NCI-H2081 treated with DMSO at 0.1 percent for 48 hours (cell line): ENCODE data around the gene GRAMD4.

ENCODE experiments used
- DNase-seq: peaks from one replicate; lab custom pipeline; 2025; lab: John Stamatoyannopoulos, UW

GRAMD4 gene, protein sequence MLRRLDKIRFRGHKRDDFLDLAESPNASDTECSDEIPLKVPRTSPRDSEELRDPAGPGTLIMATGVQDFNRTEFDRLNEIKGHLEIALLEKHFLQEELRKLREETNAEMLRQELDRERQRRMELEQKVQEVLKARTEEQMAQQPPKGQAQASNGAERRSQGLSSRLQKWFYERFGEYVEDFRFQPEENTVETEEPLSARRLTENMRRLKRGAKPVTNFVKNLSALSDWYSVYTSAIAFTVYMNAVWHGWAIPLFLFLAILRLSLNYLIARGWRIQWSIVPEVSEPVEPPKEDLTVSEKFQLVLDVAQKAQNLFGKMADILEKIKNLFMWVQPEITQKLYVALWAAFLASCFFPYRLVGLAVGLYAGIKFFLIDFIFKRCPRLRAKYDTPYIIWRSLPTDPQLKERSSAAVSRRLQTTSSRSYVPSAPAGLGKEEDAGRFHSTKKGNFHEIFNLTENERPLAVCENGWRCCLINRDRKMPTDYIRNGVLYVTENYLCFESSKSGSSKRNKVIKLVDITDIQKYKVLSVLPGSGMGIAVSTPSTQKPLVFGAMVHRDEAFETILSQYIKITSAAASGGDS

DNA sequence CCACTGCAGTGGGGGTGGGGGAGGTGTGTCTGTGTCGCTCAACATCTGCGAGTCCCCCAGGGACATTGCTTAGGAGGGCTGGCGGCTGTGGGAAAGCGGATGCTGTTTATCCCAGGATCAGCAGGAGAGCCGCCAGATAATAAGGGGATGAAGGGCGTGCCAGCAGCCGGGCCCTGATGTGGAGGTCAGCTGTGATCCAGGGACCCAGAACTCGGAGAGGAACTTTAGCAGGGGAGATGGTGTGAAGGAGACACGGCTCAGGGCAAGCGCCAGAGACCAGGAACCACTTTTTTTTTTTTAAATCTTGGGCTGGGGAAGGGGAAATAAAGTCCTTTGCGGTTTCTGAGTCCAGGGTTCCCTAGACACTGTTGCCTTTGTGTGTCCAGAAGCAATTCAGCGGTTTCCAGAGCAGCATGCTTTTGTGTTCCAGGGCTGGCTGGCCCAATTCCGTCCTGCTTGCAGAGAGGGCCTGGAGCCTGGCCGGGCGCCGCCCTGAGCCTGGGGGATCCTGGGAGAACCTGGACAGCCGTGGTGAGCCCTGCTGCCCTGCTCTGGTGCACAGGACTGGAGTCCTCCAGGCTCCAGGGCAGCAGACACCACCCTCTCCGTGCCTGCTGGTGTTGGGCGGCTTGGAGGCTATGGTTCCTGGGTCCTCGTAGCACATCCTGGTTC is at the start of gene GRAMD4:
TSS of gene GRAMD4 (plus strand) at position 557 of the 672 bp plus-strand sequence. CDS start 6,414 bp downstream, outside the sequence.
- DNase-seq = no peak

DNA sequence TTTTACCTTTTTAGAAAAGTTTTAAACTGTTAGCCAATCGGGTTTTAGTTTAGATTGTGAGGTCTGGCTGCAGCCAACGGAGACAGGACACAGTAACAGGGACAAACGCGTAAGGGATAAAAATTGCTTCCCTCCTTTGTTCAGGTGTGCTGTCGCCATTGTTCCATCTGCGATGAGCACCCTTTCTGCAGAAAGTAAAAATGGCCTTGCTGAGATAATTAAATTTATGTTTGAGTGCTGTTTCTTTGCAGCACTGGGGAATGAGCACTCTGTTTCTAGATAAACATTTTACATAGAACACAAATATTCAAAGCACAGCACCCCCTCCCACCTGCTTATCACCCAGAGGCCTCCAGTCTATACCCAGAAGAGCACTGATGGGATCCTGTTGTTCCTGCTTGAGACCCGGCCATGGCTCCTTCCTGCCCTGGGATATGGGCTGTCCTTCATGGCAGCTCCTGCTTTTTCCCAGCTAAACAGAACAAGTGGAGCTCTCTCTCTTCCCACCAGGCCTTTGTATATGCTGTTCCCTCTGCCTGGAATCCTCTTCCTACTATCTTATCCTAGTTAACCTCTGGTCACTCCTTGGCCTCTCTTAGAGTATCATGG is 48.4 kb upstream of the GRAMD4 start:
- DNase-seq = no peak

DNA sequence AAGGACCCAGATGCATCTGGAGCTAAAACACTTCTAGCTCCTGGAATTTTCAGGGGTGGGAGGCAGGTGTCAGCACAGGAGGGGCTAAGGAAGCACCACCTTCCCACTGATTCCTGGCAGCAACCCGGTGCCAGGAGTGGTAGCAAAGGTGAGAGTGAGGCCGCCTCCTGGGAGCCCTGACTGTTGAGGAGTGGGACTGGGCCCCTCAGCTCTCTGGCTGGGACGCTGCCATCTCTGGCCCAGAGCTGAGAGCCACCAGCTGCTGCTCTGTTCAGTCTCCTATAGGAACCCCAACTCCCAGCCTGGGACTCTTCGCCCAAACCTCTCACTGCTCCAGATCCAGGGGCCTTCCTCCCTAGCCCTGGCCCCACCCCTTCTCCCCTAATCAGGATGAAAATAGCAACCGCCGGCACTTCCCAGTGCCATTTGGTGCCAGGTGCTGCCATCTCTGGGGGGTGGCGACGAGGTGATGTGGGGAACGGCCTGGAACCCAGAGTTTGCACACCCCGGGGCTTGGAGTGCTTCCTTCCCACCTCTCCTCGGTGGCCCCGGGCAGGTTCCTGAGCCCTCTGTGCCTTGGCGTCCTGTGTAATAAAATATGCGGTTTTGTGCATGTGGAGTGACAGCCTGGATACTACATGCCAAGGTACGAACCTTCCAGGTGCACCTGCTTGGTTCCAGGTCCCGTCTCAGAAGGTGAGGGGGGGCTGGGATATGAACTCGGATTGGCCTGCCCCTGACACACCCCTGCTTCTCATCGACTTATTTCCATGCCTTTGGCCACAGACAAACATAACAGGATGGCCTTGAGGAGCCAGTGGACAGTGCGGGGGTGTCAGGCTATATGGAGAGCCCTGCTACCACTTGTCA is 47.0 kb upstream of the GRAMD4 start:
- DNase-seq = no peak

DNA sequence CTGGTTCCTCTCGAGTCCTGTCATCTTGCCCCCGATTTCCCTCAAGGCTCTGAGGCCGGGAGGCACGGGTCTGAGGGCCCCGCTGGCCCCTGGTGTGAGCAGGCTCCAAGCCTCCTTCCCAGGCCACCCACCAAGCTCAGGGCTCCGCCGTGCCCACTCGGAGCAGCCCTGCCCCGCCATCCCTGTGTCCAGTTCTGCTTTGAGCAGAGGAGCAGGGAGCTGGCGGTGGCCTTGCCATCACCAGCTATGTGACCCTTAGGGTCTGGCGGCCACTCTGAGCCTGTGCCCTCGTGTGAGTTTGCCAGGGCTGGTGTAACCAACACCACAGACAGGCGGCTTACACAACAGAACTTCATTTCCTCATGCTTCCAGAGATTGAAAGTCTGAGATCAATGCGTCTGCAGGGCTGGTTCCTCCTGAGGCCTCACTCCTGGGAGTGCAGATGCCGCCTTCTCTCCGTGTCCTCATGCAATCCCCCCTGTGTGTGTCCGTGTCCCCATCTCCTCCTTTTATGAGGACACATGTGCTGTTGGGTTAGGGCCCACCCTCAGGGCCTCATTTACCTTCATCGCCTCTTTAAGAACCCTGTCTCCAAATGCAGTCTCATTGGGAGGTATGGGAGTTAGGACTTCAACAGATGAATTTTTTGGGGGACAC is 46.3 kb upstream of the GRAMD4 start:
- no peak for DNase-seq

DNA sequence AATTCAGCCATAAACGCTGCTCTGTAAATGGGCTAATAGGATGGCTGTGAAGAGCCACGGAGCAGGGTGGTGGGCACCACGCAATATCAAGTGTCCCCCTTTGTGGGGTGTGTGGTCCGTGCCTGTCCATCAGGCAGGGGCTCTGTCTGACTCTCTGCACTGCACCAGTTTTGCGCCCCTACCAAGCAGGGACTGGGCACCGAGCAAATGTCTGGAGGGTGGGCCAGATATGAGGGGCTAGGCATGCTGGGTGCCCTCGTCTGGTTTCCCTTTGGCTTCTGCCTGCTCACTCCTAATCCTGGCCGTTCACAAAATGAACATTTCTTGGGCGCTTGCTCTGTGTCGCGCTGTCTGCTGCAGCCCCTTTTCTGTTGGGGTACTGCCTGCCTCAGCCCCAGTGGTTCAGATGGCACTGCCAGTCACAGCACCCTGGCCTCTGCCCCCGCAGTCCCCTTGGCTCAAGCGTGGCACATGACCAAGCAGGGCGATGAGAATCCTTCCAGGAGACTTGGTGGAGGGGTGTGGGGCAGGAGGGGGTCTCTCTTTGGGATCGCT is 45.7 kb upstream of the GRAMD4 start:
- no peak for DNase-seq

DNA sequence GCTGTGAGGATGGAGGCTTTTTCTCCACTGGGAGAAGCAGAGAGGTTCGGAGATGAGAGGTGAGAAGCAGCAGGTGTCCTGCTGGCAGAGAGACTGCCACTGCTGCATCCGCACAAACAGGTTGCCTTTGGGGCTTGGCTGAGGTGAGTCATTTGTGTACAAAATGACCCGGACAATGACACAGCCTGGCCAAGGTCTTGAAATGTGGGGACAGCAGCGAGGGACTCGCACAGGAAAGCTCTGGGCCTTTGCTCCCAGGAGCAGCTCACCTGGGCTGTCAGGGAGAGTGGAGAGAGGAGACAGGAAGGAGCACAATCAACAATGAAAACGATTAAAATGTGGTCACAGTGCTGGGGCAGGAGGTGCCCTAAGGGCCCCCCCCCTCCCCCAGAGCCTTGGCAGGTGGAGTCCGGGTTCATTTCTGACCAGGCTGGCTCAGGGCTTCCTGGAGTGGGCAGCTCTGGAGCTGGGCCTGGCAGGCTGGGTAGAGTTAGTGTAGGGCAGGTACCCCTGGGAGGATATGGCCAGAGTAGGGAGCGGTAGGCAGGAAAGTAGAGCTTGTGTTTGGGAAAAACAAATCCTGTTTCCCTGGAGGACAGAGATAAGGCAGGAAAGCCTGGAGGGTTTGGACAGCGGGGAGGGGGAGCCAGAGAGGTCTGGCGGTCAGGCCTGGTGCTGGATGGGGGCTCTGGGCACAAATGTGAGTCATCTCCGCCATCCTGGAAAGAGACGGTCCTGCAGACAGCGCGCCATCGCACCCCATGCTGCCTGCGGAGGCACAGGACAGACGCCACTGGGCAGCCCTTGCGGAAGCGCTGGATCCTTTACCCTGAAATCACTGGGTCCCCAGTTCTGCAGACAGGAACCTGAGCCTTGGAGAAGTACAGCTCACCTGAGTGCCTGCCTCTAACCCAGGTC is 44.9 kb upstream of the GRAMD4 start:
- no peak for DNase-seq

DNA sequence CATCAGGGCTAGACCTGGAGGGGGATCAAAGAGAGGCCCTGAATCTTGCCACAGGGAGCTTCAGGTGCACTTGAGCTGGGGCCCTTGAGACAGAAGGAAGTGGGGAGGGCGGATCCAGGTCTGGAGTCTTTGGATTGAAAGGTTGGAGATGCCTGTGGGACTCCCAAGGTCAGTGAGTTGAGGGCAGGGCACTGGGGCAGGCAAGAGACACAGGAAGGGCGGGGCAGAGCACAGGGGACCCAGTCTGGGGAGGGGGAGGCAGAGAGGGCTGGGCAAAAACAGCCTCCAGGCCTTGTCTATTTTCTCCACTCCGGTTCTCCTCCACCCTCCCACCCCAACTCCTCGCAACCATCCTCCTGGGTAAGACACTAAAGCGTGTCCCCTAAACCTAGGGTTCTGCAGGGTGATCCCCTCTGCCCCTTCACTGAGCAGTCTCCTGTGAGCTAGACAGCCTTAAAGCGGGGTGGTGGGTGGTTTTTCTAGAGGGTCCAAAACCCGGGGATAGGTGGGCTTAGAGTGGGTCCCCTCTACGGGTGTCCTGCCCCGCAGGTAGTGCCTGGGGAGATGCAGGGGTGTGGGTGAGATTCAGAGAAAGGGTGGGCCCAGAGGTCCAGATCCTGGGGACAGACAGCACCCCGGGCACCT is 44.2 kb upstream of the GRAMD4 start:
- DNase-seq = no peak

DNA sequence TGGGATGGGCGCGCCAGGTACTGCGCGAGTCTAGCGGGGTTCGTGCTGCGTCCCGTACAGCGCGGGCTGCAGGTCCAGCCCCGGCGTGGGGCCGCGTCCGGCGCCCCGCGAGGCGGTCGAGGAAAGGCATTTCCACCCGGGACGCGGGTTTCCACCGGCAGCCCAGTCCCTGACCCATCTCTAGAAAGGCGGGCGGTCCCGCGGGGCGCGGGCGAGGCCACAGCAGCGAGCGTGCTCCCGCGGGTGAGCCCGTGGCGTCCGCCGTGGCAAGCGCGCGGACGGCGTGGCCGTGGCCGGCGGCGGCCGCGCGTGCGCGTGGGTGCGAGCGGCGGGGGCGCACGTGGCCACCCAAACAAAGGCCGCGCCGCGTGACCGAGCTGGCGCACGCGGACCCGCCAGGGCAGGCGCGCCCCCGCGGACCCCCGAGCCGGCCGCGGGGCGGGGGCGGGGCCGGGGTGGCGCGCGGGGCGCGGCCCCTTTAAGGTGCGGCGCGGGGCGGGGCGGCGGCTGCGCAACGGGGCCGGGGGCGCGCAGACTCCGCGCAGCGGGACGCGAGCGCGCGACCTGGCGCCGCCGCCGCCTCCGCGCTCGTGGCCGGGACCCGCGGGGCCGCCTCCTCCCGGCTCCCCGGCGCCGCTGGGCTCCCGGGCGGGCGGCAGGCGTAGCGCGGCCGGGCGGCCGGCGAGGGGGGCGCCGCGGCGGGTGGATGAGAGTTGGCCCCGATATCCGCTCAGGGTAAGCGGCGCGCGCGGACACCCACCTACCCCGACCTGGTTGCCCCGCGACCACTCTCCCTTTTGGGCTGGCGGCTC is 43.4 kb upstream of the GRAMD4 start:
- DNase-seq = no peak

DNA sequence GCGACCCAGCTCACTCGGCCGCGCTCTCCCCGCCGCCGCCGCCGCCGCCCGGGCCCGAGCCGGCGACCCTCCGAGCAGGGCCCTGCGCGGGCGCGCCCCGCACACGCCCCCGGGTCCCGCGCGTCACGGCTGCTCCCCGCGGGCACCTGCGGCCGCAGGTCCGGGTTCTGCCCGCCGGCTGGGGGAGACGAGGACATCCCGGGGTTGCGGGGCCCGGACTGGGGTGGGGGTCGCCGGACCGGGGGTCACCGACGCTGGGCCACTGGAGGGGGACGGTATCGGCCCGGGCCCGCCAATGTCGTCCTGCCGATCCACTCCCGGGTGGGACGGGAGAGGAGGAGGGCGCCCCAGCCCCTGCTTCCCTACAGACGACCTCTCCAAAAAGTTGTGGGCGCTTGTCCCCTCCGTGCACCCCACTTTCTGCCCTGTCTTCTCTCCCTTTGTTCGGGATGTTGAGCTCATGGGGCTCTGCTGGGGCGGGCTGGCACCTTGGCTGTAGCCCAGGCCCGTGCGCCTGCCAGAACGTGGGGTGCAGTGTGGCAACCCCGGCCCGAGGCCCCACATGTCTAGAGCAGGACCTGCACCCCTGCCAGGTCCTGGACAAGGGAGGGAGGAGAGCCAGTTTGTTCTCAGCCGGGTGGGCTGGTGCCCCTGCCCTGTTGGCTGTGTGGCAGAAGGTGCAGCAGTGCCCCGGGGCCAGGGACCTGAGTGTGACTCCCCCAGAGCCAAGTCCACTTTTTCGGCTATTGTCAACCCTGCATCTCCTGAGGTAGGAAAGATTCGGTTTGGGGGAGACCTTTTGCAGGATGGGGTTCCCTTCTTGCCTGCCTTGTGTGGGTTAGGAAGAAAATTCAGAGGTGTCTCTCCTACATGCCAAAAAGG is 42.6 kb upstream of the GRAMD4 start:
- no peak for DNase-seq

DNA sequence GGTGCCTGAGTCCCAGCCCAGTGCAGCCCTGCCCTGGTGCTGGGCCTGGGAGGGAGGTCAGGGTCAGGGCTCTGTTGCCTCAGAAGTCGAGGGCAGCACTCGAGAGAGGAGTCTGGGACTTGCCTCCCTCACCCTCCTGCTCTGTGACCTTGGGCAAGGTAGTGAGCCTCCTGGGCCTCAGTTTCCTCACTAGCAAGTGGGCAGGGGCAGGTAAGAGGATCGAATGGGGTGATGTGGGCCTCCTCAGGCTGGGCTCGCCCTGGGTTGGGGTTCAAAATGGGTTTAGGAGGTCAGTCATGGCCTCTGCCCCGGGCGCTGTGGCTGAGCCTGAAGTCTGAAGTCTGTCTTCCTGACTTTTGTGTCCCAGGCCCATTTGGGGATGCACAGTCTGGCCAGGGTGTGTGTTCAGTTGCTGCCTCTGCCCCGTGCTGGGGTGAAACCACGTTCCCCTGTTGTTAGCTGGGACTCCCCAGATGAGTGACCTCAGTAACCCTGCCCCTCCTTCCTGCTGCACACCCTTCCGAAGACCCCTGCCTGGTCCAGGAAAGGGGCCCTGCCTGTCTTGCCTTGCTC is 41.8 kb upstream of the GRAMD4 start:
- no peak for DNase-seq

DNA sequence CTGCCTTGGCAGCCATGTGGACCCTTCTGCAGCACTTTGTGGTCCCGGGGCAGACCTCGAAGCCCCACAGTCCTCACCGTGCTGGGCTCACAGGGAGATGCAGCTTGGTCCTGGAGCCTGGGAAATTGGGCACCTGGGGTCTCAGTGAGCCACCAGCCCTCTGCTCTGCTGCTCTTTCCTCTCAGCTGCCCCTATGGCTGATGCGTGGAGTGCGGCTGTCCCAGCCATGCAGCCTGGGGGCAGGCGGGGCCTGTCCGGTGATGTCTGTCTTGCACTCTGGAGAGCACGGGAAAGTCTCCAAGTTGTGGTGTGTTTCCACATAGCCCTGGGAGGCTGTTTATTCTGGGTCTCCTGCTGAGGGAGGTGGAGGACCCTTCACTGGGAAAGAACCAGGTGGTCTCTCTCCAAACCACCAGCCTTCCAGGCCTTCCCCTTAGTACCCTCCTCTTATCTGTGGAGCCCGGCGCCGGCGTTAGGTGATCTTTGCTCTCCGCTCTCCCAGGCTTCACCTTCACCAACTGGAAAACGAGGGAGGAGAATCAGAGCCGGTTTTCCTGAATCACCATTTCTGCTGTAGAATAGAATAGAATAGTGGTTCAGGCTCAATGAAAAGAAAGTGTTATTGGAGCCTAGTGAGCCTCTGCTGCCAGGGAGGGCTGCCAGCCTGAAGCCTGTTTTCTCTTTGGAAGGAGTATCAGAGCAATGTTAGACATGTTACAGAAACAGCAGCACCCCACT is 41.2 kb upstream of the GRAMD4 start:
- DNase-seq = no peak

DNA sequence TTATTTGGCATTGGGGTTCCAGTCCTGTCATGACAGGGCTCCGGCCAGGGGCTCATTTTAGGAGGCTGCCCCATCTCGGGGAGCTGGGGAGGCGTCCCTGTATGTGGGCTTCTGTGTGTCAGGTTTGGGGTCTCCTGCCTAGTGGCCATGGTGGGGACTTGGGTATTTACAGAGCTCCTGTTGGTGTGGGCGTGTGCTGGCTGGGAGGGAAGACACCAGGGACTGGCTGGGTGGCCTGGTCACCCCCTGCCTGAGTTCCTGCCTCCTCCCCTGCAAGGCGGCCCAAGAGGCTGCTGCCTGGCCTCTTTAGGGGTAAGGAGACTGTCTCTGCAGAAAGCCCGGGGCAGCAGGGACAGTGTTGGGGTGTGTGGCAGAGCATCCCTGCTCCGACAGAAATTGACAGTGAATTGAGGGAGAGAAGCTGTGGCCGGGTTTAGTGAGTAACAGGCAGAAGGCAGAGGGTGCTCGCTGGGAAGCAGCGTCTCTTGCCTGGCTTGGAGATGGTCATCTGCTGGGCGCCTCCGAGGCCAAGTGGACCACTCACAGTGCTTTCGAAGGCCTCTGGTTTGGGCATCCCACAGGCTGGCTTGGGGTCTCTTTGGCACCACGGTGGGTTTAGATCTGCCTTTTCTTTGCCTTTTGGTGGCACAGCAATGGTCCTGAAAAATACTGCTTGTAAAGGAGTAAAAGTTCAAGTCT is 40.3 kb upstream of the GRAMD4 start:
- no peak for DNase-seq

DNA sequence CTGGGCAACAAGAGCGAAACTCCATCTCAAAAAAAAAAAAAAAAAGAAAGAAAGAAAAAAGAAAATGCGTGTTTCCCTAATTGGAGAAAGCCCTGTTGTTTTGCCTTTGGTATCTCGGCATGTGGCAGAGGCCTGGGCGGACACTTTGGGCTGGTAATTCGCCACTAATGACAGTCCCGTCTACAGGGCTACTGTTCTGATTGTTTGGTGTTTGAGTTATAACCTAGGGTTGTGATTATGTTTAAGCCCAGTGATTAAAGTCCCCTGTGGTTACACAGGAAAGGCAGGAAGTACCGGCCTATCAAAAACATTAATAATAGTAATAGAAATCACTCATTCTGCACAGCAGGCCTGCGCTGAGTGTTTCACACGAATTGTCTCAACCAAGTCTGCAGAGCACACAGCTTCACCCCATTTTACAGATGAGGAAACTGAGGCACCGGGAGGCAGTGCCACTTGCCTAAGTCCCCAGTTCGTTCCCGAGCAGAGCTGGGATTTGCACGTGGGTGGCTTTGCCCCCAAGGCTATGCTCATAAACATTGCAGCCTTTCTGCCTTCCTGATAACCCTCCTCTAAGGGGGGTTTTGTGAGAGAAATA is 39.1 kb upstream of the GRAMD4 start:
- DNase-seq = peak; percentile 45

DNA sequence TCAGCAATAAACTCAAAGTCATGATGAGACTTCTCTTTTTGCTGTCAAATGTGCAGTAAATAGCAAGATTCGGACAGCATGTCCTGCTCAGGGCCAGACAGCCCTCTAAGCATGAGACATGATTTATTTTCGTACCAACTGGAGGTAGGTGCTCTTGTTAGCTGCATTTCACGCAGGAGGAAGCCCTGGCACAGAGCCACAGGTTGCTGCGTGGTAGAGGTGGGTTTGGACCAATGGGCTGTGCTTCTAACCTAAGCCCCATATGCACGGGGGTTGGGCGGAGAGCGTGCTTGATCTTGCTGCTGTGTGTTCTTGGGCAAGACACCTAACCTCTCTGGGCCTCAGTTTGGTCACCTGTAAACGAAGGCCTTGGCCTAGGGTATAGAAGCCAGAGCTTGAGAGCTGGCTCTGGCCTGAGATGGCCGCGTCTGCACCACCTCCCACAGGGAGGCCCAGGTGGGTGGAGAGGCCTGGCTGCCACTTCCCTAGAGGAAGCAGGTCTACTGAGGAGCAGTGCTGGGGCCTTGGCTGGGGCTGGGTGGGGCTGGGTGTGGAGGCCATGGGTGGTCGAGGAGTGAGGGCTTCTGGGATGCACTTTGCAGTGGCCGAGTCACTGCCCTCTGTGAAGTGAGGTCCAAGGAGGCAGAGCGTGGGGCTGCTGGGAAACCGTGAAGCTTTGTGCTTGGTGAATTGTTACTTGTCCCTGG is 38.5 kb upstream of the GRAMD4 start:
- DNase-seq = no peak
